IMR-90 (cell line): ENCODE measurements around the gene TTC39A. TPM values are rescaled to one million over a fixed set of nuclear protein-coding genes. Genes with fewer than 3 reads are reported as not detected.

ENCODE experiments used
- ATAC-seq: fragments of 200-7000 bp; cut with Tn5 transposase; 2 replicates; pipeline ENCODE4 v1.9.1; 2020; ENCODE audit warnings: low read depth, mild to moderate bottlenecking, moderate library complexity
- BruUV-seq: library from RNA; stranded (reverse); fragments of 400-500 nt; replicated peaks from 2 replicates; lab custom pipeline; 2021; lab: Mats Ljungman, UMichigan
- CTCF ChIA-PET: fragments of 300-600 bp; formaldehyde crosslinking; extraction: SDS; loops from one replicate; lab custom pipeline; 2021; ENCODE audit warnings: antibody characterized with exemption; lab: Yijun Ruan, JAX
- POLR2A ChIA-PET: fragments of 300-600 bp; sonication (Branson Sonifier 250); formaldehyde crosslinking; loops from one replicate; lab custom pipeline; 2022; ENCODE audit warnings: antibody characterized with exemption; ENCODE audit not compliant: unreplicated experiment; lab: Charles Lee
- DNase-seq: peaks from one replicate; pipeline ENCODE4 v3.0.0; 2013
- H2AFZ ChIP-seq: replicated peaks from 2 replicates; pipeline ENCODE3; 2013; ENCODE audit warnings: low read length, mild to moderate bottlenecking; ENCODE audit not compliant: poor library complexity
- H2AK5ac ChIP-seq: 2 replicates; pipeline ENCODE4 v1.6.1; 2013; ENCODE audit warnings: low read depth, low read length, inconsistent platforms
- H2AK9ac ChIP-seq: replicated peaks from 2 replicates; pipeline ENCODE3; 2013; ENCODE audit warnings: mild to moderate bottlenecking, low read depth, low read length, moderate library complexity; ENCODE audit not compliant: poor library complexity
- H2BK120ac ChIP-seq: 2 replicates; pipeline ENCODE4 v1.6.1; 2013; ENCODE audit warnings: low read depth, low read length, inconsistent platforms
- H2BK15ac ChIP-seq: 3 replicates; pipeline ENCODE4 v1.6.1; 2013; ENCODE audit warnings: low read depth, low read length, inconsistent platforms
- H2BK20ac ChIP-seq: 2 replicates; pipeline ENCODE4 v1.6.1; 2013; ENCODE audit warnings: low read depth, mild to moderate bottlenecking, inconsistent platforms, low read length, moderate library complexity
- H2BK5ac ChIP-seq: 2 replicates; pipeline ENCODE4 v1.6.1; 2013; ENCODE audit warnings: mild to moderate bottlenecking, low read depth, low read length, inconsistent platforms; ENCODE audit not compliant: poor library complexity, severe bottlenecking
- H3K14ac ChIP-seq: replicated peaks from 2 replicates; pipeline ENCODE4 v1.6.1; 2013; ENCODE audit warnings: low read depth, low read length, inconsistent platforms
- H3K18ac ChIP-seq: 2 replicates; pipeline ENCODE4 v1.6.1; 2013; ENCODE audit warnings: low read depth, low read length, control low read depth
- H3K23ac ChIP-seq: 2 replicates; pipeline ENCODE4 v1.6.1; 2013; ENCODE audit warnings: low read depth, low read length, inconsistent platforms
- H3K27ac ChIP-seq: 2 replicates; pipeline ENCODE4 v1.5.1; 2013; ENCODE audit warnings: mild to moderate bottlenecking, control low read depth, low read length; ENCODE audit not compliant: insufficient read depth
- H3K27me3 ChIP-seq: 2 replicates; pipeline ENCODE4 v1.6.1; 2013; ENCODE audit warnings: low read length; ENCODE audit not compliant: control insufficient read depth, insufficient read depth
- H3K36me3 ChIP-seq: 2 replicates; pipeline ENCODE4 v1.6.1; 2013; ENCODE audit warnings: low read length, mixed read lengths; ENCODE audit not compliant: control insufficient read depth, insufficient read depth
- H3K4ac ChIP-seq: 2 replicates; pipeline ENCODE4 v1.6.1; 2013; ENCODE audit warnings: low read depth, low read length, inconsistent platforms
- H3K4me1 ChIP-seq: 2 replicates; pipeline ENCODE4 v1.6.1; 2013; ENCODE audit warnings: low read length, mixed read lengths; ENCODE audit not compliant: control insufficient read depth, insufficient read depth
- H3K4me2 ChIP-seq: 2 replicates; pipeline ENCODE4 v1.6.1; 2013; ENCODE audit warnings: low read depth, mild to moderate bottlenecking, control low read depth, low read length, moderate library complexity
- H3K4me3 ChIP-seq: 2 replicates; pipeline ENCODE4 v1.5.1; 2013; ENCODE audit warnings: low read depth, mild to moderate bottlenecking, control low read depth, low read length, moderate library complexity; ENCODE audit not compliant: insufficient read depth
- H3K56ac ChIP-seq: 2 replicates; pipeline ENCODE4 v1.6.1; 2013; ENCODE audit warnings: low read length, inconsistent platforms; ENCODE audit not compliant: insufficient read depth; ENCODE audit errors: extremely low read depth
- H3K79me1 ChIP-seq, 2 experiments: 2 replicates each; pipeline ENCODE4 v1.6.1; 2013; ENCODE audit warnings: low read length in 2 of 2, inconsistent platforms in 1 of 2, low read depth in 1 of 2
- H3K9ac ChIP-seq: 2 replicates; pipeline ENCODE4 v1.6.1; 2013; ENCODE audit warnings: low read depth, low read length, control low read depth
- H3K9me1 ChIP-seq: 2 replicates; pipeline ENCODE4 v1.6.1; 2013; ENCODE audit warnings: low read length, inconsistent platforms; ENCODE audit not compliant: insufficient read depth
- H3K9me3 ChIP-seq: 2 replicates; pipeline ENCODE4 v1.6.1; 2013; ENCODE audit warnings: low read length; ENCODE audit not compliant: control insufficient read depth, insufficient read depth
- H4K20me1 ChIP-seq: 2 replicates; pipeline ENCODE4 v1.6.1; 2013; ENCODE audit warnings: low read length, inconsistent platforms; ENCODE audit not compliant: insufficient read depth
- H4K5ac ChIP-seq: 2 replicates; pipeline ENCODE4 v1.6.1; 2013; ENCODE audit warnings: mild to moderate bottlenecking, low read depth, low read length, control low read depth
- H4K8ac ChIP-seq, 2 experiments: 2 replicates each; pipeline ENCODE4 v1.6.1; 2013; ENCODE audit warnings: low read depth in 2 of 2, low read length in 2 of 2, control low read depth in 1 of 2, inconsistent platforms in 1 of 2
- H4K91ac ChIP-seq: 2 replicates; pipeline ENCODE4 v1.6.1; 2013; ENCODE audit warnings: low read depth, low read length, inconsistent platforms; ENCODE audit not compliant: insufficient read depth
- CTCF ChIP-seq: conservative IDR thresholded peaks from 2 replicates; pipeline ENCODE4 v1.5.1; 2012; ENCODE audit warnings: mild to moderate bottlenecking, low read depth, low read length, improper control_type of control experiment
- RFX5 ChIP-seq: IDR thresholded peaks from 2 replicates; pipeline ENCODE4 v1.8.0; 2012; ENCODE audit warnings: low read depth, mild to moderate bottlenecking, low read length, moderate library complexity
- WGBS, 2 experiments: methylation state at CpG; one replicate each; pipeline versions ENCODE4 v1.1.5 to v1.1.7; 2013; ENCODE audit warnings: missing lambda C conversion rate in 2 of 2; ENCODE audit not compliant: insufficient read length in 1 of 2; ENCODE audit errors: extremely low coverage in 2 of 2; 5-methylcytosine and 5-hydroxymethylcytosine counted together
- dilution Hi-C: fragments of 300-500 bp; cut with HindIII; formaldehyde crosslinking; loops from one replicate; pipeline ENCODE4 v1.14.3; 2018; ENCODE audit warnings: low sequenced_read_pairs; ENCODE audit not compliant: unreplicated experiment
- in situ Hi-C: fragments of 300-500 bp; cut with MboI; formaldehyde crosslinking; loops from 3 replicates; pipeline ENCODE4 v1.14.3; 2019; ENCODE audit warnings: low sequenced_read_pairs, inconsistent platforms, mixed read lengths
- intact Hi-C: fragments of 100-400 bp; cut with micrococcal nuclease; formaldehyde crosslinking; loops from 2 replicates; pipeline ENCODE4 v1.10.0; 2022
- polyA plus RNA-seq, 3 experiments: library from polyadenylated mRNA; depleted of rRNA; stranded (reverse); fragments of >200 nt; gene quantifications; 2 replicates each; pipeline ENCODE4 v1.2.3, GENCODE V29; 2012; ENCODE audit warnings: low replicate concordance in 1 of 3
- total RNA-seq: library from RNA; depleted of rRNA; stranded (reverse); fragments of >200 nt; gene quantifications from 2 replicates; pipeline ENCODE4 v1.2.3, GENCODE V29; 2012

The TTC39A gene
- total and polyA plus RNA-seq, 2 of the 4 experiments (the other 2 are of a cell fraction) = 0.62 to 0.72 TPM

DNA sequence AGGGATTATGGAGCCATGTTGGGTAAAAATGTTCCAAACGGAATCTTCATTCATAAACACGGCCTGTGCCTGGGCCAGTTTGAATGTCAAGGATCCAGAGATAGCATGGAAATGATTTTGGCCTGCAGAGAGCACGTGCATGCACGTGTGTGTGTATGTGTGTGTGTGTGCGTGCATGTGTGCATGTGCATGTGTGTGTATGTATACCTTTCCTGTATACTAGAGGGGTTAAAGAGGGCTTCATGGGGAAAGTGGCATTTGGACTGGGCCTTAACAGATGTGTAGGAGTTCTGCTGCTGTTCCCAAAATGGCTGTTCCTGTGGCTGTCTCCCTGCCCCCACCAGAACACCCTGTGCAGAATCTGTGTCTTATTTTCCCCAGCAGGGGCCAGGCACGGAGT lies 21.7 kb downstream of the TTC39A start:
- Histone ChIP-seq H4K5ac (no peak overlapping the region), H3K27me3 (no peaks in the 10 kb centered on the region; the same call in 1 of the 2 replicates), H4K20me1 (no peaks in the 10 kb centered on the region), H2BK15ac (no peak overlapping the region), H3K9ac (no peak overlapping the region), H3K4me2 (no peak overlapping the region), H2BK5ac (no peak overlapping the region), H2BK120ac (no peak overlapping the region), H2BK20ac (no peak overlapping the region), H3K18ac (no peak overlapping the region), H4K91ac (no peak overlapping the region), H3K79me1 (no peaks in the 10 kb centered on the region), H4K8ac (no peak overlapping the region), H3K4ac (no peak overlapping the region), H3K9me3 (no peaks in the 10 kb centered on the region), H2AK9ac (no peak overlapping the region), H2AK5ac (no peak overlapping the region), H3K14ac (no peak overlapping the region), H3K9me1 (peaks cover 12% of the 10 kb centered on the region; the same call in 1 of the 2 replicates), H3K4me3 (no peak overlapping the region), H3K23ac (no peak overlapping the region), H3K4me1 (peaks cover 2% of the 10 kb centered on the region; the same call in 1 of the 2 replicates), H2AFZ (no peak overlapping the region), H3K36me3 (no peaks in the 10 kb centered on the region), H3K56ac (no peak overlapping the region), H3K27ac (no peak overlapping the region)
- DNase-seq (no peak), ATAC-seq (no peak)
- dilution Hi-C loops = no loop called here
- in situ Hi-C loops = no loop called here
- no TSS peak for BruUV-seq
- CTCF ChIA-PET = no interaction called here
- WGBS, 2 experiments = 88% methylated on average over 3 of the region's 6 CpGs; no CpG with 5 or more reads in 1 of the 2 experiments
- intact Hi-C loops = no loop called here
- TF ChIP-seq RFX5 (no peak), CTCF (no peak)
- POLR2A ChIA-PET = no interaction called here
